Thoracic aorta (tissue), 2 donors: ENCODE results near the gene TPD52L1. TPM values are rescaled to one million over a fixed set of nuclear protein-coding genes. Genes with fewer than 3 reads are reported as not detected.
"Not testable (repeated sequence)": the region's sequence is repeated elsewhere in the genome, so short reads cannot be mapped to it uniquely, and the experiment has no call there.

Experiments used
- ATAC-seq: fragments of 150-250 bp; one replicate; pipeline ENCODE4 v1.8.0; 2017; ENCODE audit warnings: low read depth; ENCODE audit not compliant: insufficient number of reproducible peaks, low FRiP score
- DNase-seq: peaks from one replicate; pipeline ENCODE4 v3.0.0-alpha.2; 2020; ENCODE audit warnings: low spot score
- H3K27ac ChIP-seq, 2 donors: fragments of 200-600 bp; sonication (generic); 1 replicate in 1 of 2; 2 replicates in 1 of 2; pipeline ENCODE4 v1.5.1; 2016; ENCODE audit warnings: mild to moderate bottlenecking in 2 of 2, moderate library complexity in 2 of 2
- H3K27me3 ChIP-seq: fragments of 200-600 bp; sonication (generic); replicated peaks from 2 replicates; pipeline ENCODE4 v1.6.0; 2016; ENCODE audit warnings: mild to moderate bottlenecking; ENCODE audit not compliant: insufficient read depth
- H3K36me3 ChIP-seq: fragments of 200-600 bp; sonication (generic); one replicate; pipeline ENCODE4 v1.5.1; 2016
- H3K4me1 ChIP-seq, 2 donors: fragments of 200-600 bp; sonication (generic); 1 replicate in 1 of 2; 2 replicates in 1 of 2; pipeline versions ENCODE4 v1.5.1 to v1.6.0; 2016; ENCODE audit warnings: low read depth in 2 of 2, mild to moderate bottlenecking in 1 of 2; ENCODE audit not compliant: control insufficient read depth in 1 of 2
- H3K4me3 ChIP-seq: fragments of 200-600 bp; sonication (generic); 2 replicates; pipeline ENCODE4 v1.5.1; 2016; ENCODE audit warnings: mild to moderate bottlenecking
- H3K9me3 ChIP-seq: fragments of 200-600 bp; sonication (generic); 2 replicates; pipeline ENCODE4 v1.5.1; 2016
- CTCF ChIP-seq: fragments of 200-600 bp; sonication (generic); IDR thresholded peaks from one replicate; pipeline ENCODE4 v1.5.1; 2019; ENCODE audit warnings: antibody characterized with exemption
- total RNA-seq, 2 donors: library from RNA; depleted of rRNA; stranded (reverse); fragments of >200 nt; gene quantifications; one replicate each; pipeline versions ENCODE4 v1.1.0 to v1.2.3, GENCODE V29; 2016

Gene TPD52L1
- total RNA-seq, 2 donors from 2014 or later: 37.1 to 73.5 TPM

GRCh38 chr6:125157725-125158124 lies 4.2 kb downstream of the TPD52L1 start:
- Histone ChIP-seq H3K4me1 (peaks cover 0 to 11% of the 10 kb centered on the region in 2 donors), H3K4me3 (no peak overlapping the region), H3K36me3 (no peaks in the 10 kb centered on the region), H3K9me3 (no peaks in the 10 kb centered on the region), H3K27me3 (no peaks in the 10 kb centered on the region), H3K27ac (no peak overlapping the region)
- no peak for TF ChIP-seq CTCF
- DNase-seq: no peak
- ATAC-seq: no peak

- not testable (repeated sequence) for DNase-seq, H3K4me3 ChIP-seq, H3K36me3 ChIP-seq, H3K27me3 ChIP-seq, H3K27ac ChIP-seq, H3K9me3 ChIP-seq, ATAC-seq
- H3K4me1 ChIP-seq: peaks cover 3 to 15% of the 10 kb centered on the region in 2 donors
Observed at GRCh38 chr6:125163339-125163738, 9.8 kb downstream of the TPD52L1 start.

GRCh38 chr6:125163811-125164210 lies 10.2 kb downstream of the TPD52L1 start:
- Histone ChIP-seq H3K27me3 (no peaks in the 10 kb centered on the region), H3K4me1 (peaks cover 6 to 20% of the 10 kb centered on the region in 2 donors), H3K36me3 (no peaks in the 10 kb centered on the region), H3K4me3 (no peak overlapping the region), H3K9me3 (no peaks in the 10 kb centered on the region), H3K27ac (no peak overlapping the region)
- no peak for ATAC-seq
- TF ChIP-seq CTCF: no peak
- no peak for DNase-seq

GRCh38 chr6:125164696-125165095 lies 11.1 kb downstream of the TPD52L1 start:
- no peak for TF ChIP-seq CTCF
- H3K36me3 ChIP-seq: no peaks in the 10 kb centered on the region
- no peak for ATAC-seq
- peaks cover 10 to 29% of the 10 kb centered on the region in 2 donors for H3K4me1 ChIP-seq
- H3K9me3 ChIP-seq: no peaks in the 10 kb centered on the region
- no peak overlapping the region for H3K27ac ChIP-seq
- DNase-seq: no peak
- H3K27me3 ChIP-seq: no peaks in the 10 kb centered on the region
- no peak overlapping the region for H3K4me3 ChIP-seq

- DNase-seq (no peak), ATAC-seq (no peak)
- no peaks in the 10 kb centered on the region for H3K27me3 ChIP-seq
- TF ChIP-seq CTCF: no peak
- peaks cover 10 to 34% of the 10 kb centered on the region in 2 donors for H3K4me1 ChIP-seq
- H3K4me3 ChIP-seq: no peak overlapping the region
- H3K9me3 ChIP-seq: no peaks in the 10 kb centered on the region
- no peak overlapping the region for H3K27ac ChIP-seq
- H3K36me3 ChIP-seq: no peaks in the 10 kb centered on the region
Observed at GRCh38 chr6:125165256-125165655, 11.7 kb downstream of the TPD52L1 start.

- H3K27me3 ChIP-seq: no peaks in the 10 kb centered on the region
- H3K27ac ChIP-seq: no peak overlapping the region
- H3K9me3 ChIP-seq: no peaks in the 10 kb centered on the region
- H3K4me1 ChIP-seq: peaks cover 10 to 38% of the 10 kb centered on the region in 2 donors
- no peak overlapping the region for H3K4me3 ChIP-seq
- TF ChIP-seq CTCF: no peak
- H3K36me3 ChIP-seq: no peaks in the 10 kb centered on the region
- no peak for DNase-seq
- no peak for ATAC-seq
Observed at GRCh38 chr6:125165776-125166175, 12.2 kb downstream of the TPD52L1 start.
